ENCODE measurements around the gene FGF14.

GRCh38 chr13:102327119-102327617 lies 74.7 kb downstream of the FGF14 start:
- no peak for TF ChIP-seq GATA3 (IDR thresholded peaks at IDR 0.05; ENCODE audit: low read depth, low read length)
- TF ChIP-seq GATA2 (IDR thresholded peaks at IDR 0.05; ENCODE audit: low read depth, low read length) = no peak
